Astrocyte (in vitro differentiated cells and primary cell): ENCODE measurements around the gene RPS2. TPM values are rescaled to one million over a fixed set of nuclear protein-coding genes. Genes with fewer than 3 reads are reported as not detected.

Source experiments
- DNase-seq: peaks from one replicate; pipeline ENCODE4 v3.0.0-alpha.2; 2010; ENCODE audit warnings: low read depth
- FAIRE-seq: peaks from 2 replicates; lab custom pipeline; 2011; peaks lifted over from hg19 to GRCh38; lab: Jason Lieb, UNC
- H2AFZ ChIP-seq: 2 replicates; pipeline ENCODE4 v1.6.0; 2012; ENCODE audit warnings: low read depth, low read length, inconsistent platforms
- H3K27ac ChIP-seq: 2 replicates; pipeline ENCODE4 v1.5.1; 2011; ENCODE audit warnings: low read depth, low read length, inconsistent platforms
- H3K27me3 ChIP-seq: 2 replicates; pipeline ENCODE4 v1.6.0; 2011; ENCODE audit warnings: low read length, inconsistent platforms; ENCODE audit not compliant: insufficient read depth
- H3K36me3 ChIP-seq: 2 replicates; pipeline ENCODE4 v1.5.1; 2011; ENCODE audit warnings: low read length, inconsistent platforms; ENCODE audit not compliant: insufficient read depth
- H3K4me1 ChIP-seq: 2 replicates; pipeline ENCODE4 v1.5.1; 2011; ENCODE audit warnings: low read length, inconsistent platforms; ENCODE audit not compliant: insufficient read depth
- H3K4me2 ChIP-seq: 2 replicates; pipeline ENCODE4 v1.6.0; 2012; ENCODE audit warnings: low read length, inconsistent platforms
- H3K4me3 ChIP-seq: 2 replicates; pipeline ENCODE4 v1.5.1; 2011; ENCODE audit warnings: low read depth, mild to moderate bottlenecking, low read length, inconsistent platforms; ENCODE audit not compliant: insufficient read depth
- H3K79me2 ChIP-seq: 2 replicates; pipeline ENCODE4 v1.6.0; 2012; ENCODE audit warnings: mild to moderate bottlenecking, low read length, inconsistent platforms; ENCODE audit not compliant: insufficient read depth
- H3K9ac ChIP-seq: 2 replicates; pipeline ENCODE4 v1.6.0; 2012; ENCODE audit warnings: mild to moderate bottlenecking, low read length, inconsistent platforms
- H3K9me3 ChIP-seq: 2 replicates; pipeline ENCODE4 v1.5.1; 2012; ENCODE audit warnings: low read depth, mild to moderate bottlenecking, low read length, inconsistent platforms; ENCODE audit not compliant: insufficient read depth
- H4K20me1 ChIP-seq: 2 replicates; pipeline ENCODE4 v1.6.0; 2012; ENCODE audit warnings: low read length, inconsistent platforms; ENCODE audit not compliant: insufficient read depth
- H3K27ac Mint-ChIP-seq: one replicate; pipeline ENCODE4 v1.8.0; 2021; ENCODE audit warnings: mild to moderate bottlenecking, mixed read lengths; ENCODE audit not compliant: unreplicated experiment
- H3K27me3 Mint-ChIP-seq: one replicate; pipeline ENCODE4 v1.8.0; 2021; ENCODE audit warnings: low read depth, mixed read lengths; ENCODE audit not compliant: unreplicated experiment
- H3K36me3 Mint-ChIP-seq: one replicate; pipeline ENCODE4 v1.8.0; 2021; ENCODE audit warnings: low read depth, mixed read lengths; ENCODE audit not compliant: unreplicated experiment
- H3K4me1 Mint-ChIP-seq: one replicate; pipeline ENCODE4 v1.8.0; 2021; ENCODE audit warnings: low read depth, mixed read lengths; ENCODE audit not compliant: unreplicated experiment
- H3K4me3 Mint-ChIP-seq: one replicate; pipeline ENCODE4 v1.8.0; 2021; ENCODE audit warnings: mild to moderate bottlenecking, moderate library complexity, mixed read lengths; ENCODE audit not compliant: unreplicated experiment
- H3K9me3 Mint-ChIP-seq: one replicate; pipeline ENCODE4 v1.8.0; 2021; ENCODE audit warnings: mild to moderate bottlenecking, mixed read lengths; ENCODE audit not compliant: unreplicated experiment
- CTCF ChIP-seq: IDR thresholded peaks from 2 replicates; pipeline ENCODE4 v1.5.1; 2011; ENCODE audit warnings: low read depth, mild to moderate bottlenecking, inconsistent platforms, low read length, moderate library complexity; ENCODE audit not compliant: insufficient read depth
- EZH2 ChIP-seq: IDR thresholded peaks from 2 replicates; pipeline ENCODE4 v1.6.1; 2012; ENCODE audit warnings: mild to moderate bottlenecking, low read length, inconsistent platforms; ENCODE audit not compliant: insufficient read depth
- total RNA-seq: library from RNA; stranded (reverse); gene quantifications from 2 replicates; pipeline ENCODE4 v1.2.1, GENCODE V29; 2021

Gene RPS2
- total RNA-seq, 1 donor from 2014 or later: 2,534 TPM

- Histone ChIP-seq H3K36me3 (peaks cover 5% of the 10 kb centered on the region), H3K4me3 (no peak overlapping the region), H3K27me3 (peaks cover 25% of the 10 kb centered on the region), H3K9ac (no peak overlapping the region), H3K4me2 (no peak overlapping the region), H3K9me3 (peaks cover 3% of the 10 kb centered on the region), H3K79me2 (peaks cover 1% of the 10 kb centered on the region), H3K4me1 (peaks cover 13% of the 10 kb centered on the region), H3K27ac (no peak overlapping the region), H2AFZ (no peak overlapping the region), H4K20me1 (peaks cover 3% of the 10 kb centered on the region)
- Mint-ChIP-seq H3K27ac (peak overlapping the region; percentile 68), H3K4me1 (no peaks in the 10 kb centered on the region), H3K9me3 (no peaks in the 10 kb centered on the region), H3K36me3 (peaks cover 3% of the 10 kb centered on the region), H3K4me3 (no peak overlapping the region), H3K27me3 (peaks cover 17% of the 10 kb centered on the region)
- DNase-seq: no peak
- FAIRE-seq: no peak
- TF ChIP-seq CTCF: no peak
- peak; percentile 78 for TF ChIP-seq EZH2
Measured at GRCh38 chr16:1991135-1991551, 26.5 kb upstream of the RPS2 start.

- no peaks in the 10 kb centered on the region for H3K9me3 Mint-ChIP-seq
- Histone ChIP-seq H3K4me2 (peak overlapping the region; percentile 30), H2AFZ (peak overlapping the region; percentile 34)
Measured at GRCh38 chr16:1990351-1991134, 25.9 kb upstream of the RPS2 start.

More at GRCh38 chr16:1990351-1991134, 25.9 kb upstream of the RPS2 start:
- H3K36me3 ChIP-seq: peaks cover 5% of the 10 kb centered on the region
- TF ChIP-seq EZH2: peak; percentile 99
- TF ChIP-seq CTCF: no peak
- no peak overlapping the region for H3K4me3 ChIP-seq
- peaks cover 13% of the 10 kb centered on the region for H3K4me1 ChIP-seq
- FAIRE-seq: no peak
- H3K9ac ChIP-seq: no peak overlapping the region
- peaks cover 7% of the 10 kb centered on the region for H3K79me2 ChIP-seq
- no peak overlapping the region for H3K27ac ChIP-seq
- H3K9me3 ChIP-seq: peaks cover 3% of the 10 kb centered on the region
- H3K36me3 Mint-ChIP-seq: peaks cover 3% of the 10 kb centered on the region
- peaks cover 17% of the 10 kb centered on the region for H3K27me3 Mint-ChIP-seq
- H3K4me3 Mint-ChIP-seq: no peak overlapping the region
- H3K27me3 ChIP-seq: peaks cover 25% of the 10 kb centered on the region
- H3K4me1 Mint-ChIP-seq: no peaks in the 10 kb centered on the region
- peaks cover 9% of the 10 kb centered on the region for H4K20me1 ChIP-seq
- H3K27ac Mint-ChIP-seq: no peak overlapping the region
- DNase-seq: no peak
